ENCODE results near the gene FZD4. TPM values are rescaled to one million over a fixed set of nuclear protein-coding genes. Genes with fewer than 3 reads are reported as not detected.
A peak's percentile ranks its signal among the peaks of the same experiment; 100 is the strongest.

The FZD4 gene
- total RNA-seq, 1 donor from 2014 or later: 14.2 TPM

GRCh38 chr11:86980086-86980796 is 25.0 kb upstream of the FZD4 start:
- no peak overlapping the region for H3K27ac Mint-ChIP-seq (ENCODE audit: unreplicated experiment)
- H3K4me1 Mint-ChIP-seq (ENCODE audit: unreplicated experiment): peaks cover 7% of the 10 kb centered on the region
- TF ChIP-seq CTCF (IDR thresholded peaks at IDR 0.05): no peak
- DNase-seq (ENCODE audit: extremely low spot score, unreplicated experiment): no peak
- no peaks in the 10 kb centered on the region for H3K36me3 Mint-ChIP-seq (ENCODE audit: unreplicated experiment)
- no peaks in the 10 kb centered on the region for H3K9me3 Mint-ChIP-seq (ENCODE audit: unreplicated experiment)
- H3K27me3 Mint-ChIP-seq (ENCODE audit: unreplicated experiment): no peaks in the 10 kb centered on the region
- no peak overlapping the region for H3K4me3 Mint-ChIP-seq (ENCODE audit: unreplicated experiment)

- DNase-seq (ENCODE audit: extremely low spot score, unreplicated experiment): no peak
- Mint-ChIP-seq H3K4me1 (ENCODE audit: unreplicated experiment) (peaks cover 7% of the 10 kb centered on the region), H3K27me3 (ENCODE audit: unreplicated experiment) (no peaks in the 10 kb centered on the region), H3K36me3 (ENCODE audit: unreplicated experiment) (no peaks in the 10 kb centered on the region), H3K9me3 (ENCODE audit: unreplicated experiment) (peaks cover 2% of the 10 kb centered on the region), H3K27ac (ENCODE audit: unreplicated experiment) (no peak overlapping the region), H3K4me3 (ENCODE audit: unreplicated experiment) (no peak overlapping the region)
- TF ChIP-seq CTCF (IDR thresholded peaks at IDR 0.05): peak; percentile 77
These were observed 23.8 kb upstream of the FZD4 start for GRCh38 chr11:86978756-86979608.

GRCh38 chr11:86978247-86978646 is 23.1 kb upstream of the FZD4 start:
- no peak for DNase-seq (ENCODE audit: extremely low spot score, unreplicated experiment)

GRCh38 chr11:86977441-86978050 is 22.4 kb upstream of the FZD4 start:
- DNase-seq (ENCODE audit: extremely low spot score, unreplicated experiment): no peak
- TF ChIP-seq CTCF (IDR thresholded peaks at IDR 0.05): no peak
- H3K36me3 Mint-ChIP-seq (ENCODE audit: unreplicated experiment): peaks cover 7% of the 10 kb centered on the region
- no peaks in the 10 kb centered on the region for H3K27me3 Mint-ChIP-seq (ENCODE audit: unreplicated experiment)
- no peak overlapping the region for H3K4me3 Mint-ChIP-seq (ENCODE audit: unreplicated experiment)
- H3K9me3 Mint-ChIP-seq (ENCODE audit: unreplicated experiment): peaks cover 15% of the 10 kb centered on the region
- no peak overlapping the region for H3K27ac Mint-ChIP-seq (ENCODE audit: unreplicated experiment)
- peaks cover 7% of the 10 kb centered on the region for H3K4me1 Mint-ChIP-seq (ENCODE audit: unreplicated experiment)

More at GRCh38 chr11:86978247-86978646, 23.1 kb upstream of the FZD4 start:
- H3K36me3 Mint-ChIP-seq (ENCODE audit: unreplicated experiment): peaks cover 4% of the 10 kb centered on the region
- H3K27me3 Mint-ChIP-seq (ENCODE audit: unreplicated experiment): no peaks in the 10 kb centered on the region
- no peak overlapping the region for H3K27ac Mint-ChIP-seq (ENCODE audit: unreplicated experiment)
- H3K9me3 Mint-ChIP-seq (ENCODE audit: unreplicated experiment): peaks cover 10% of the 10 kb centered on the region
- TF ChIP-seq CTCF (IDR thresholded peaks at IDR 0.05): no peak
- H3K4me3 Mint-ChIP-seq (ENCODE audit: unreplicated experiment): no peak overlapping the region
- peaks cover 7% of the 10 kb centered on the region for H3K4me1 Mint-ChIP-seq (ENCODE audit: unreplicated experiment)

- H3K4me3 Mint-ChIP-seq (ENCODE audit: unreplicated experiment): no peak overlapping the region
- TF ChIP-seq CTCF (IDR thresholded peaks at IDR 0.05): no peak
- H3K36me3 Mint-ChIP-seq (ENCODE audit: unreplicated experiment): peaks cover 7% of the 10 kb centered on the region
- H3K27ac Mint-ChIP-seq (ENCODE audit: unreplicated experiment): no peak overlapping the region
- no peak for DNase-seq (ENCODE audit: extremely low spot score, unreplicated experiment)
- no peaks in the 10 kb centered on the region for H3K4me1 Mint-ChIP-seq (ENCODE audit: unreplicated experiment)
- H3K27me3 Mint-ChIP-seq (ENCODE audit: unreplicated experiment): no peaks in the 10 kb centered on the region
- H3K9me3 Mint-ChIP-seq (ENCODE audit: unreplicated experiment): peaks cover 16% of the 10 kb centered on the region
These were observed 17.5 kb upstream of the FZD4 start for GRCh38 chr11:86972734-86973133.
